CD4-positive, alpha-beta T cell (primary cell): ENCODE data around the gene SLX4. TPM values are rescaled to one million over a fixed set of nuclear protein-coding genes. Genes with fewer than 3 reads are reported as not detected.

ENCODE experiments used
- ATAC-seq: fragments of 200-7000 bp; cut with Tn5 transposase; one replicate; pipeline ENCODE4 v1.10.0; 2022; ENCODE audit warnings: mild to moderate bottlenecking; ENCODE audit not compliant: poor library complexity
- CTCF ChIA-PET: fragments of 350-600 bp; sonication (Branson Sonifier 250); formaldehyde crosslinking; loops from one replicate; lab custom pipeline; 2021; ENCODE audit warnings: antibody characterized with exemption, inconsistent platforms; lab: Charles Lee
- POLR2A ChIA-PET: fragments of 350-600 bp; sonication (Branson Sonifier 250); formaldehyde crosslinking; loops from one replicate; lab custom pipeline; 2021; ENCODE audit warnings: antibody characterized with exemption, inconsistent platforms; lab: Charles Lee
- DNase-seq, 14 experiments: peaks; one replicate each; pipeline ENCODE4 v3.0.0-alpha.2; 2013 to 2020; ENCODE audit warnings: mixed read lengths in 2 of 14
- H3K27ac ChIP-seq, 2 donors: one replicate each; pipeline versions ENCODE4 v1.5.1 to v1.7.0; 2013; ENCODE audit warnings: low read length in 2 of 2, low read depth in 1 of 2, mild to moderate bottlenecking in 1 of 2
- H3K27me3 ChIP-seq, 2 experiments: 1 replicate in 1 of 2; 2 replicates in 1 of 2; pipeline versions ENCODE4 v1.6.1 to v1.7.0; 2013; ENCODE audit warnings: low read length in 2 of 2, control low read depth in 1 of 2, mild to moderate bottlenecking in 1 of 2, moderate library complexity in 1 of 2; ENCODE audit not compliant: insufficient read depth in 2 of 2, control insufficient read depth in 1 of 2
- H3K36me3 ChIP-seq: one replicate; pipeline ENCODE4 v1.6.1; 2013; ENCODE audit warnings: low read length, control low read depth; ENCODE audit not compliant: insufficient read depth
- H3K4me1 ChIP-seq: one replicate; pipeline ENCODE4 v1.6.1; 2013; ENCODE audit warnings: low read length, control low read depth; ENCODE audit not compliant: insufficient read depth
- H3K4me3 ChIP-seq: one replicate; pipeline ENCODE4 v1.5.1; 2013; ENCODE audit warnings: mild to moderate bottlenecking, low read length, moderate library complexity
- H3K9me3 ChIP-seq, 2 experiments: 1 replicate in 1 of 2; 2 replicates in 1 of 2; pipeline versions ENCODE4 v1.6.1 to v1.7.0; 2013; ENCODE audit warnings: low read length in 2 of 2, mild to moderate bottlenecking in 2 of 2, control low read depth in 1 of 2, moderate library complexity in 1 of 2; ENCODE audit not compliant: control insufficient read depth in 1 of 2, insufficient read depth in 1 of 2
- H3K27ac Mint-ChIP-seq: one replicate; pipeline ENCODE4 v1.8.0; 2020; ENCODE audit warnings: mixed read lengths
- H3K27me3 Mint-ChIP-seq: one replicate; pipeline ENCODE4 v1.8.0; 2021; ENCODE audit warnings: mixed read lengths
- H3K36me3 Mint-ChIP-seq: one replicate; pipeline ENCODE4 v1.8.0; 2021; ENCODE audit warnings: low read depth, mixed read lengths
- H3K4me1 Mint-ChIP-seq: one replicate; pipeline ENCODE4 v1.8.0; 2021; ENCODE audit warnings: low read depth, mixed read lengths
- H3K4me3 Mint-ChIP-seq: one replicate; pipeline ENCODE4 v1.8.0; 2020; ENCODE audit warnings: mild to moderate bottlenecking, mixed read lengths
- H3K9me3 Mint-ChIP-seq: one replicate; pipeline ENCODE4 v1.8.0; 2020; ENCODE audit warnings: mixed read lengths
- intact Hi-C, 2 experiments: fragments of 100-400 bp; cut with DNase I in 1 of 2; cut with micrococcal nuclease in 1 of 2; formaldehyde crosslinking; loops; one replicate each; pipeline versions ENCODE4 v1.15.1 to v1.9.0; 2023 to 2025; cut with DNase I, micrococcal nuclease
- total RNA-seq, 174 experiments: library from RNA in 2 of 174; stranded (reverse) in 2 of 174; gene quantifications; one replicate each; pipeline ENCODE4 v1.2.3 and lab custom pipeline; 2021 to 2026
- TF ChIP-seq, protein P1 (sequence below): fragments of 200-600 bp; IDR thresholded peaks from one replicate; pipeline ENCODE4 v1.8.0; 2022; ENCODE audit warnings: antibody characterized with exemption, mild to moderate bottlenecking

Gene SLX4
- total RNA-seq, 2 experiments from 2014 or later, result 5.1 to 5.2 TPM

DNA sequence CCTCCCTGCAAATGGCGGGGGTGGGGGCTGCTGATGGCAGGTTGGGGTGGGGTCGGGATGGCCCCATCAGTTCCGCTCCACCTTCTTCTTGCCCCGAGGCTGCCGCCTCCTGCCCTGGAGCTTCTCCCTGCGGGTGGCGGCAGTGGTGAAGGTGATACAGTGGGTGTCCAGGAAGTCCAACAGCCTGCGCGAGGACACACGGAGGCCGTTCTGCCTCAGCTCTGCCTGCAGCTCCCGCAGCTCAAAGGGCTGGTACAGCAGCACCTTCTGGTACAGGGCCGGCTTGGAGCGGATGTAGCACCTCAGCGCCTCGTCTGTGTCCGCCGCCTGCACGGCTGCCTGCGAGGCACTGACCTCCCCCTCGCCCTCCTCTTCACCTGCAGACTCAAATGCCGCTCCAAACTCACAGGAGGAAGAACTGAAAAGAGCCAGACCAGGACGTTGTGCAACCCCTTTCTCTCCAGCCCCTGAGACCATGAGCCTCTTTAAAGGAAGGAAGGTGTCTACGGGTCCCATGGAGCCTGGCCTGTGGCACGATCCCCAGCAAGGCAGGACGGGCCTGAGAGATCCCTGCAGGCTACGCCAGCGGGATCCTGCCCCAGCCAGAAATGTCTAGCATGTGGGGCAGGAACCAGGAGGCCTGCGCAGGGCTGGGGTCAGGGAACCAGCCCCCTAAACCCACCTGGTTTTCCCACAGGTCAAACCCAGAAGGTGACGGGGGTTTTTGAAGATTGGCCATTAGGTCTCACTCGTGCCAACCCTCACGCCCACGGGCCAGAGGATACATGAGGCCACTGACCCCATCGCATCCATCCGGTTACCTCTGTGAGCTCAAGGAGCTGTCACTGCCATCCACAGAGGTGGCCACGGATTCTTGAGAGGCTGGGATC, 28.9 kb downstream of the SLX4 start:
- peaks cover 31% of the 10 kb centered on the region for H3K4me1 ChIP-seq
- H3K27me3 Mint-ChIP-seq, result no peaks in the 10 kb centered on the region
- CTCF ChIA-PET, result no interaction called here

DNA sequence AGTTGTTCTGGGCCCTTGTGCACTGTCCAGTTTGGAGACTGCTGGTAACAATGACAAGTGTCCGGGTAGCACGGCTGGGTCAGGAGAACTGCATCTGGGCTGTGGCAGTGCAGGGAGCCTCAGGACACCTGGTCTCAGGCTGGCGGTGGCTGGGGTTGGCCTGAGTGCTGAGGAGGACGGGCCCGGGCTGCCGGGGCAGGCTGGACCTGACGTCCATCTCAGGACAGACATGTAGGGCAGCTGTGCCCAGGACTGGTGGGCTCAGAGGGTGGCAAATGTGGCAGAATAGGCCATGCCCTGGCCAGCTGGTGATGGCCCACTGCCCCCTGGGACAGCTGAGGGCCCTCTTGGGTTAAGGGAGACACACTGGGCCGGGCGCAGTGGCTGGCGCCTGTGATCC, 30.0 kb downstream of the SLX4 start:
- peaks cover 40% of the 10 kb centered on the region for H3K4me1 Mint-ChIP-seq
- H3K27me3 Mint-ChIP-seq, result no peaks in the 10 kb centered on the region
- H3K4me3 Mint-ChIP-seq, result no peak overlapping the region
- CTCF ChIA-PET, result no interaction called here
- H3K27ac ChIP-seq, result no peak overlapping the region
- H3K9me3 Mint-ChIP-seq, result no peaks in the 10 kb centered on the region
- no peaks in the 10 kb centered on the region for H3K27me3 ChIP-seq
- ATAC-seq (no peak), DNase-seq (no peak)
- TF ChIP-seq, protein P1, sequence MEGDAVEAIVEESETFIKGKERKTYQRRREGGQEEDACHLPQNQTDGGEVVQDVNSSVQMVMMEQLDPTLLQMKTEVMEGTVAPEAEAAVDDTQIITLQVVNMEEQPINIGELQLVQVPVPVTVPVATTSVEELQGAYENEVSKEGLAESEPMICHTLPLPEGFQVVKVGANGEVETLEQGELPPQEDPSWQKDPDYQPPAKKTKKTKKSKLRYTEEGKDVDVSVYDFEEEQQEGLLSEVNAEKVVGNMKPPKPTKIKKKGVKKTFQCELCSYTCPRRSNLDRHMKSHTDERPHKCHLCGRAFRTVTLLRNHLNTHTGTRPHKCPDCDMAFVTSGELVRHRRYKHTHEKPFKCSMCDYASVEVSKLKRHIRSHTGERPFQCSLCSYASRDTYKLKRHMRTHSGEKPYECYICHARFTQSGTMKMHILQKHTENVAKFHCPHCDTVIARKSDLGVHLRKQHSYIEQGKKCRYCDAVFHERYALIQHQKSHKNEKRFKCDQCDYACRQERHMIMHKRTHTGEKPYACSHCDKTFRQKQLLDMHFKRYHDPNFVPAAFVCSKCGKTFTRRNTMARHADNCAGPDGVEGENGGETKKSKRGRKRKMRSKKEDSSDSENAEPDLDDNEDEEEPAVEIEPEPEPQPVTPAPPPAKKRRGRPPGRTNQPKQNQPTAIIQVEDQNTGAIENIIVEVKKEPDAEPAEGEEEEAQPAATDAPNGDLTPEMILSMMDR, result no peak
- H3K36me3 Mint-ChIP-seq, result peaks cover 20% of the 10 kb centered on the region
- H3K4me3 ChIP-seq, result no peak overlapping the region
- H3K27ac Mint-ChIP-seq, result no peak overlapping the region
- H3K9me3 ChIP-seq, result no peaks in the 10 kb centered on the region
- H3K36me3 ChIP-seq, result peaks cover 3% of the 10 kb centered on the region
- POLR2A ChIA-PET, result no interaction called here
- intact Hi-C loops, result no loop called here
- peaks cover 34% of the 10 kb centered on the region for H3K4me1 ChIP-seq

More for the DNA sequence above, 28.9 kb downstream of the SLX4 start:
- peaks cover 28% of the 10 kb centered on the region for H3K4me1 Mint-ChIP-seq
- Histone ChIP-seq H3K36me3 (peaks cover 3% of the 10 kb centered on the region), H3K9me3 (no peaks in the 10 kb centered on the region), H3K27ac (no peak overlapping the region), H3K4me3 (no peak overlapping the region), H3K27me3 (no peaks in the 10 kb centered on the region)
- no peaks in the 10 kb centered on the region for H3K9me3 Mint-ChIP-seq
- TF ChIP-seq, protein P1, result no peak
- DNase-seq, result no peak
- H3K36me3 Mint-ChIP-seq, result peaks cover 8% of the 10 kb centered on the region
- POLR2A ChIA-PET, result no interaction called here
- no peak overlapping the region for H3K4me3 Mint-ChIP-seq
- H3K27ac Mint-ChIP-seq, result no peak overlapping the region
- ATAC-seq, result no peak
- intact Hi-C loops, result no loop called here

DNA sequence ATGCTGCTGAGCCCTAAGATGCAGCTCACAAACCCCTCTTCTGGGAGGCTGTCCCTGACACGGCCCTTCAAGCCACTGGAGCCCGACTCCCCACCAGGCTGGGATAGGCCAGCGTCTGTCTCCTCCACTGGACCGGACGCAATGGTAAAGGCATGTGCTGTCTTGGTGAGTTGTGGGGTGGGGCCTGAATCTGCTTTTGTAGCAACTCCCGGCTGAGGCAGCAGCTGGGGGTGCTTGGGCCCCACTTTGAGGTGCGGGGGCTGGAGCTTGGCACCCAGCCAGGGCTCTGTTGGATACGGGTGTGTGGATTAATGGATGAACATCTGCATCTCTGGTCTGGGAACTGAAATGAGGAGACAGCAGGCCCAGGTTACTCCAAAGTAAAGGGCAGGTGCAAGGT, 30.7 kb downstream of the SLX4 start:
- peaks cover 44% of the 10 kb centered on the region for H3K4me1 Mint-ChIP-seq
- intact Hi-C loops, result no loop called here
- Histone ChIP-seq H3K4me1 (peaks cover 40% of the 10 kb centered on the region), H3K9me3 (no peaks in the 10 kb centered on the region), H3K27me3 (no peaks in the 10 kb centered on the region), H3K4me3 (no peak overlapping the region), H3K27ac (no peak overlapping the region), H3K36me3 (peaks cover 3% of the 10 kb centered on the region)
- POLR2A ChIA-PET, result no interaction called here
- ATAC-seq (no peak), DNase-seq (no peak)
- H3K27me3 Mint-ChIP-seq, result no peaks in the 10 kb centered on the region
- no peaks in the 10 kb centered on the region for H3K9me3 Mint-ChIP-seq
- TF ChIP-seq, protein P1, result no peak
- CTCF ChIA-PET, result no interaction called here
- no peak overlapping the region for H3K4me3 Mint-ChIP-seq
- H3K36me3 Mint-ChIP-seq, result peaks cover 25% of the 10 kb centered on the region
- H3K27ac Mint-ChIP-seq, result peak overlapping the region; percentile 95
